HG03139 (cell line): ENCODE measurements around the gene DPYSL4.
"Not testable (repeated sequence)": the region's sequence is repeated elsewhere in the genome, so short reads cannot be mapped to it uniquely, and the experiment has no call there.

ENCODE experiments used
- ATAC-seq: cut with Tn5 transposase; IDR thresholded peaks from one replicate; pipeline ENCODE4 v1.9.1; 2021; ENCODE audit not compliant: unreplicated experiment

DPYSL4 gene

GRCh38 chr10:132205650-132206376, 19.1 kb downstream of the DPYSL4 start:
- no peak for ATAC-seq

- ATAC-seq = no peak
Observed at GRCh38 chr10:132206377-132206745, 19.6 kb downstream of the DPYSL4 start.

GRCh38 chr10:132206806-132207535, 20.2 kb downstream of the DPYSL4 start:
- ATAC-seq = no peak

- ATAC-seq = no peak
Observed at GRCh38 chr10:132207536-132208461, 21.1 kb downstream of the DPYSL4 start.

- ATAC-seq = no peak
Observed at GRCh38 chr10:132208462-132209050, 21.8 kb downstream of the DPYSL4 start.

- ATAC-seq = no peak
Observed at GRCh38 chr10:132209130-132209529, 22.4 kb downstream of the DPYSL4 start.

- ATAC-seq = no peak
Observed at GRCh38 chr10:132209978-132210530, 23.3 kb downstream of the DPYSL4 start.

- ATAC-seq = no peak
Observed at GRCh38 chr10:132210766-132211165, 24.0 kb downstream of the DPYSL4 start.

- ATAC-seq = no peak
Observed at GRCh38 chr10:132211246-132211645, 24.5 kb downstream of the DPYSL4 start.

- ATAC-seq = no peak
Observed at GRCh38 chr10:132212816-132213215, 26.1 kb downstream of the DPYSL4 start.

GRCh38 chr10:132213917-132214316, 27.2 kb downstream of the DPYSL4 start:
- no peak for ATAC-seq

- not testable (repeated sequence) for ATAC-seq
Observed at GRCh38 chr10:132216441-132216840, 29.7 kb downstream of the DPYSL4 start.

- ATAC-seq = no peak
Observed at GRCh38 chr10:132219486-132219885, 32.7 kb downstream of the DPYSL4 start.

GRCh38 chr10:132220061-132220460, 33.3 kb downstream of the DPYSL4 start:
- no peak for ATAC-seq

GRCh38 chr10:132220996-132221395, 34.2 kb downstream of the DPYSL4 start:
- ATAC-seq = not testable (repeated sequence)

- ATAC-seq = no peak
Observed at GRCh38 chr10:132222726-132223125, 36.0 kb downstream of the DPYSL4 start.

- ATAC-seq = peak; percentile 81
Observed at GRCh38 chr10:132223156-132223590, 36.4 kb downstream of the DPYSL4 start.

- no peak for ATAC-seq
Observed at GRCh38 chr10:132223611-132224342, 37.0 kb downstream of the DPYSL4 start.

GRCh38 chr10:132224343-132225072, 37.8 kb downstream of the DPYSL4 start:
- ATAC-seq = no peak
